IPS-18c (cell line): Measurements from ENCODE around the gene CNKSR3.

Source experiments
- H3K4me3 ChIP-seq: 2 replicates; pipeline ENCODE4 v1.7.0; 2013; ENCODE audit warnings: low read depth, mild to moderate bottlenecking, low read length, moderate library complexity; ENCODE audit not compliant: insufficient read depth
- H3K9me3 ChIP-seq: one replicate; pipeline ENCODE4 v1.6.1; 2013; ENCODE audit warnings: mild to moderate bottlenecking, low read length, moderate library complexity; ENCODE audit not compliant: control insufficient read depth, insufficient read depth

Gene CNKSR3

GRCh38 chr6:154394571-154394970 is 115.9 kb downstream of the CNKSR3 start:
- Histone ChIP-seq H3K9me3 (no peaks in the 10 kb centered on the region), H3K4me3 (no peak overlapping the region)

GRCh38 chr6:154390034-154390433 is 120.5 kb downstream of the CNKSR3 start:
- Histone ChIP-seq H3K4me3 (no peak overlapping the region), H3K9me3 (no peaks in the 10 kb centered on the region)

GRCh38 chr6:154388803-154389202 is 121.7 kb downstream of the CNKSR3 start:
- H3K4me3 ChIP-seq = no peak overlapping the region
- no peaks in the 10 kb centered on the region for H3K9me3 ChIP-seq

DNA sequence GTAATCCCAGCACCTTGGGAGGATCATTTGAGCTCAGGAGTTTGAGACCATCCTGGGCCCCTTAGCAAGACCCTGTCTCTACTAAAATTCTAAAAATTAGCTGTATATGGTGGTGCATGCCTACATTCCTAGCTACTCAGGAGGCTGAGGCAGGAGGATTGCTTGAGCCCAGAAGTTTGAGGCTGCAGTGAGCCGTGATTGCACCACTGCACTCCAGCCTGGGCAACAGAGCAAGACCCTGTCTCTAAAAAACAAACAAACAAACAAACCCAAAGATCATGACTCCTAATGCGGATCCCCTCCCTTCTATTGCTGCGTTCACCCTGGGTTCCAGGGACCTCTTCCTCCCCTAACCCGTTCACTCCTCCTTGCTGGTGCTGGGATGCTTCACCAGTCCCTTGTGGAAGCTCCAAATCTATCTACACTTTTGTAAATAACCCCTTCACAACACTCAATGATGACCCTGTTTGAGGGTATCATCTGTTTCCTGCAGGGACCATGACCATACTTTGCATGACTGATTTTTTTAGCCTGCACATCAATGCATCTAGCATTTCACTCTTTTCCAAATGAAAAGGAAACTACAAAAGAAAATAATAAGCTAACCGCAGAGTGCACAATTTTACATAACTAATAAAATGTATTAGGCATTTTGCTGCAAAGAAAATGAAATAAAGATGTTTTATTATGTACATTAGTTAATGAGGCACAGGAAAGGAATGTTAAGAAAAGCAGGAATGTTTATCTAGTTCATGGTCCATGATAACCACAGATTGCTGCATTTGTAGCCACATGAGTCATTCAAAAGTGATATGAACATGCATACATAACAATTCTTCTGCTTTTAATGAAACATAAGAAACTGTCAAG is 123.4 kb downstream of the CNKSR3 start:
- H3K4me3 ChIP-seq = no peak overlapping the region
- no peaks in the 10 kb centered on the region for H3K9me3 ChIP-seq

GRCh38 chr6:154384191-154384590 is 126.3 kb downstream of the CNKSR3 start:
- H3K9me3 ChIP-seq = no peaks in the 10 kb centered on the region
- no peak overlapping the region for H3K4me3 ChIP-seq

- no peaks in the 10 kb centered on the region for H3K9me3 ChIP-seq
- H3K4me3 ChIP-seq = no peak overlapping the region
Measured at GRCh38 chr6:154383273-154383672, 127.2 kb downstream of the CNKSR3 start.

- no peaks in the 10 kb centered on the region for H3K9me3 ChIP-seq
- H3K4me3 ChIP-seq = no peak overlapping the region
Measured at GRCh38 chr6:154382740-154383139, 127.7 kb downstream of the CNKSR3 start.

DNA sequence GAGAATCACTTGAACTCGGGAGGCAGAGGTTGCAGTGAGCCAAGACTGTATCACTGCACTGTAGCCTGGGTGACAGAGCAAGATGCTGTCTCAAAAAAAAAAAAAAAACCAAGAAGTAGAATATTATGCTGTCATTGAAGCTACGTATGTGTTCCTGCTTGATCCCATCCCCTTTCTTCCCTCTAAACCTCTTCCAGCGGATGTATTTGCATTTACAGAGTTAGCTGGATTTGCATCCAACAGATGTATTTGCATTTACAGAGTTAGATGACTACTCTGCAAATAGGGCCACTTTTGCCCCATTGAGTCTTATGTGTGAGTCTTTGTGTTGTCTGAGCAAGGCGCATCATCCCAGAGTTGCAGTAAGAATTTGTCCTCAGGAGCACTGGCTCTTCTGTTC is 128.9 kb downstream of the CNKSR3 start:
- no peaks in the 10 kb centered on the region for H3K9me3 ChIP-seq
- H3K4me3 ChIP-seq = no peak overlapping the region

GRCh38 chr6:154380741-154381140 is 129.7 kb downstream of the CNKSR3 start:
- Histone ChIP-seq H3K9me3 (no peaks in the 10 kb centered on the region), H3K4me3 (no peak overlapping the region)

DNA sequence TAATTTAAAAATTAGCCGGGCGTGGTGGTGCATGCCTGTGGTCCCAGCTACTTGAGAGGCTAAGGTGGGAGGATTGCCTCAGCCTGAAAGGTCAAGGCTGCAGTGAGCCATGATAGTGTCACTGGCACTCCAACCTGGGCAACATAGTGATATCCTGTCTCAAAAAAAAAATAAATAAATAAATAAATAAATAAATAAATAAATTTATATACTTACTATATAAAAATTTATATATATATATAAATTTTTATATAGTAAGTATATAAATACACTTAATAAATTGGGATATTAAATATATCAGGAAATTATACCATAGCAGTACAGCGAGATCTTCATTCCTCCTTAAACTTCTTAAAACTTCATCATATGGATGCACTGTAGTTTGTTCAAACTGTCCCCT is 130.9 kb downstream of the CNKSR3 start:
- no peak overlapping the region for H3K4me3 ChIP-seq
- H3K9me3 ChIP-seq = no peaks in the 10 kb centered on the region

DNA sequence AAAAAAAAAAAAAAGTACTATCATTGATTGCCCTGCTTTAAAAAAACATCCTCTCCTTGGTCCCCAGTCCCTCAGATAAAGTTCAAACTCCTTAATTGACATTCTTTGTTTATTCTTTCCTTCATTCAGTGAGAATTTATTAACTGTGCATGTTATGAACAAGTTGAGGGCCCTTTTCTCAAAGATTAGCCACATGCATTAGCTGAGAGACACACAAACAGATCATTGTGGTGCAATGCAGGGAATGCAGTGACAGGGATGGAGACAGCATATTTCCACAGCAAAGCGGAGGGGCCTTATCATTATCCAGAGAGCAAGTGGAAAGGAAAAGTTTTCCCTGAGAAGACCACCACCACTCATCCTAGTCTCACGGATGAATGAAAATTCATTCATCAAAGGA is 132.0 kb downstream of the CNKSR3 start:
- Histone ChIP-seq H3K4me3 (no peak overlapping the region), H3K9me3 (no peaks in the 10 kb centered on the region)

- Histone ChIP-seq H3K4me3 (no peak overlapping the region), H3K9me3 (no peaks in the 10 kb centered on the region)
Measured at GRCh38 chr6:154377726-154378125, 132.8 kb downstream of the CNKSR3 start.

DNA sequence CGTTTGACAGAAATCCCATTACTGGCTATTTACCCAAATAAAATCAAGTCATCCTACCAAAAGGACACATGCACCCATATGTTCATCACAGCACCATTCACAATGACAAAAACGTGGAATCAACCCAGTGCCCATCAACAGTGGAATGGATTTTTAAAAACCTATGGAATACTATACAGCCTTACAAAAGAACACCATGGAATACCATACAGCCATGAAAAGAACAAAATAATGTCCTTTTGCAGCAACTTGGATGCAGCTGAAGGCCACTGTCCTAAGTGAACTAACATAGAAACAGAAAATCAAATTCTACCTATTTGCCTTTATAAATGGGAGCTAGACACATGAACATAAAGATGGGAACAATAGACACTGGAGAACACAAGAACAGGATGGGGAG is 136.5 kb downstream of the CNKSR3 start:
- H3K4me3 ChIP-seq = no peak overlapping the region
- H3K9me3 ChIP-seq = no peaks in the 10 kb centered on the region

GRCh38 chr6:154371281-154371680 is 139.2 kb downstream of the CNKSR3 start:
- Histone ChIP-seq H3K9me3 (no peaks in the 10 kb centered on the region), H3K4me3 (no peak overlapping the region)

GRCh38 chr6:154370545-154370944 is 139.9 kb downstream of the CNKSR3 start:
- Histone ChIP-seq H3K4me3 (no peak overlapping the region), H3K9me3 (no peaks in the 10 kb centered on the region)

GRCh38 chr6:154367839-154368695 is 142.4 kb downstream of the CNKSR3 start:
- H3K4me3 ChIP-seq = no peak overlapping the region
- no peaks in the 10 kb centered on the region for H3K9me3 ChIP-seq

DNA sequence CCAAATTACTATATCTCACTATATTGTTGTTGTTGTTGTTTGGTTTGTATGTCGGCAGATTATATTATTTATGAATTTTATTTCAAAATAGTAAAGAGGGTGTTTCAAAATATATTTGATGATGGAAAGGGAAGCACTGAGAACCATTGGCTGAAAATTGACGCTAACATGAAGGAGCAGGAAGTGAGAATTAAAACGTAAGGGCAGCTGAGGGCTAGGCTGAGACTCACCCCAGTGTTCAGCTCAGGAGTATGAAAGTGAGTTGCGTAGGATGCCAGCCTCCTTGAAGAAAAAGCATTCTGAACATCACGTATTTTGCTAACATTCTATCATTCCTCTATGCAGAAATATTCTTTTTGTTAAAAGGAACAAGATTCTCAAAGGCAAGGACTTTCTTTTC is 143.1 kb downstream of the CNKSR3 start:
- Histone ChIP-seq H3K4me3 (no peak overlapping the region), H3K9me3 (no peaks in the 10 kb centered on the region)

DNA sequence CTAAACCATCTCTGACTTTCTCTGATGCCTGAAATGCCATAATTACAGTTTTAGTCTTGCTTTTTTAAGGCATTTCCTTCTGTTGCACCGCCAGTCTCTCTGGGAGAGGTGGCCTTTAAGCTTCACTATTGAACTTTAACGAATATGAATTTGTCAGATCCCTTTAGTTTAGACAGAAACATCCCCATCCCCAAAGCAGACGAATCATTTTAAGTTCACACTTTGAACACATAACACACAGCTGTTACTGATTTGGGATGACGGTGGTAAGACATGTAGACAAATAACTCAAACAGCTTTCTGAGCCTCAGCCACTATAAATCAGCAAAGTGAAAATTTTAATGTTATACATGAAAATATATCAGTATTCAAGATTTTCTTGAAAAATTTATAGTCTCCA is 146.7 kb downstream of the CNKSR3 start:
- H3K9me3 ChIP-seq = no peaks in the 10 kb centered on the region

More for the DNA sequence above, 146.7 kb downstream of the CNKSR3 start:
- H3K4me3 ChIP-seq = no peak overlapping the region
